Fibroblast of lung (primary cell): ENCODE results near the gene ELP4. TPM values are rescaled to one million over a fixed set of nuclear protein-coding genes. Genes with fewer than 3 reads are reported as not detected.

Source experiments
- DNase-seq, 2 donors: peaks; one replicate each; pipeline versions ENCODE4 v3.0.0 to v3.0.0-alpha.2; 2010; ENCODE audit warnings: low read depth in 2 of 2
- H2AFZ ChIP-seq: 2 replicates; pipeline ENCODE4 v1.5.1; 2012; ENCODE audit warnings: low read length, control low read depth, inconsistent platforms
- H3K27ac ChIP-seq: 2 replicates; pipeline ENCODE4 v1.5.1; 2011; ENCODE audit warnings: low read length, control low read depth; ENCODE audit not compliant: insufficient read depth
- H3K27me3 ChIP-seq: 2 replicates; pipeline ENCODE4 v1.5.1; 2011; ENCODE audit warnings: mild to moderate bottlenecking, low read length; ENCODE audit not compliant: control insufficient read depth, insufficient read depth
- H3K36me3 ChIP-seq: 2 replicates; pipeline ENCODE4 v1.5.1; 2011; ENCODE audit warnings: low read length; ENCODE audit not compliant: control insufficient read depth, insufficient read depth
- H3K4me1 ChIP-seq: 2 replicates; pipeline ENCODE4 v1.5.1; 2011; ENCODE audit warnings: low read length; ENCODE audit not compliant: control insufficient read depth, insufficient read depth; ENCODE audit errors: extremely low read depth
- H3K4me2 ChIP-seq: 2 replicates; pipeline ENCODE4 v1.5.1; 2011; ENCODE audit warnings: low read length, control low read depth; ENCODE audit not compliant: insufficient read depth; ENCODE audit errors: extremely low read depth
- H3K4me3 ChIP-seq, 4 experiments: fragments of 200-600 bp in 1 of 4; sonication (generic) in 1 of 4; replicated peaks in 1 of 4; 2 replicates each; pipeline ENCODE4 v1.5.1; 2011 to 2016; ENCODE audit warnings: low read length in 4 of 4, low read depth in 3 of 4, mild to moderate bottlenecking in 3 of 4, control low read depth in 2 of 4, inconsistent platforms in 1 of 4, mixed read lengths in 1 of 4; ENCODE audit not compliant: insufficient read depth in 1 of 4; ENCODE audit errors: control extremely low read depth in 1 of 4
- H3K79me2 ChIP-seq: 2 replicates; pipeline ENCODE4 v1.5.1; 2012; ENCODE audit warnings: mild to moderate bottlenecking, low read length, inconsistent platforms; ENCODE audit not compliant: control insufficient read depth, insufficient read depth
- H3K9ac ChIP-seq: 2 replicates; pipeline ENCODE4 v1.5.1; 2011; ENCODE audit warnings: mild to moderate bottlenecking, low read length, control low read depth; ENCODE audit not compliant: insufficient read depth
- H3K9me3 ChIP-seq: 2 replicates; pipeline ENCODE4 v1.5.1; 2012; ENCODE audit warnings: low read depth, low read length; ENCODE audit not compliant: control insufficient read depth, insufficient read depth
- H4K20me1 ChIP-seq: 2 replicates; pipeline ENCODE4 v1.5.1; 2011; ENCODE audit warnings: low read length; ENCODE audit not compliant: control insufficient read depth, insufficient read depth; ENCODE audit errors: extremely low read depth
- EZH2 ChIP-seq: IDR thresholded peaks from 2 replicates; pipeline ENCODE4 v1.5.1; 2012; ENCODE audit warnings: low read length, control low read depth, mild to moderate bottlenecking; ENCODE audit errors: missing control alignments
- polyA plus RNA-seq, 2 donors: library from polyadenylated mRNA; depleted of rRNA in 1 of 2; stranded (reverse) in 1 of 2; unstranded in 1 of 2; fragments of >200 nt; gene quantifications; 2 replicates each; pipeline ENCODE4 v1.2.1, GENCODE V29; 2011 to 2012; ENCODE audit warnings: missing spikeins in 1 of 2
- total RNA-seq: library from RNA; depleted of rRNA; stranded (reverse); fragments of >200 nt; gene quantifications from 2 replicates; pipeline ENCODE4 v1.2.1, GENCODE V29; 2014
- TF ChIP-seq, protein P1 (sequence below), 2 donors: IDR thresholded peaks in 1 of 2; conservative IDR thresholded peaks in 1 of 2; 1 replicate in 1 of 2; 2 replicates in 1 of 2; pipeline ENCODE4 v1.5.1; 2011 to 2012; ENCODE audit warnings: low read length in 2 of 2, control low read depth in 1 of 2, inconsistent platforms in 1 of 2, low read depth in 1 of 2, mild to moderate bottlenecking in 1 of 2

The ELP4 gene
- total and polyA plus RNA-seq, 2 donors (not counting 1 experiment from before 2014, with no cell fraction given) = 11.7 to 13.1 TPM

DNA sequence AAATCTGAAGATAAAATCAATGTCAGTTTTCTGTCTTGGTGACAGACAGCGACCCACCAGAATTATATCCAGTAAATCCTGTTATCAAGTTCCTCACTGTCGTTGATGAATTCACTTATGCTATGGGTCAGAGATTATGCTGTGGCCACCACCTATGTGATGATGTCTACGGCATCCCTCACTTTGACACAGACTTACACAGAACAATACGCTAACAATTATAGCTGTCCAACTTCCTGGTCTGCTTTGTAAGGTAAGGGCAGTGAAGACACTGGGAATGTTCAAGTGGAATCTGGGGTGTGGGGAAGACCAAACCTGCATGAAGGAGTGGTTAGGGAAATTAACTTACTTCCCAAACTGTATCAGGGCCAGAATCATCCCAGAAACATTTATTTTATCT is 320.8 kb downstream of the ELP4 start:
- Histone ChIP-seq H3K9me3 (no peaks in the 10 kb centered on the region), H4K20me1 (no peaks in the 10 kb centered on the region), H3K27ac (no peak overlapping the region), H3K36me3 (no peaks in the 10 kb centered on the region), H3K4me1 (no peaks in the 10 kb centered on the region), H3K4me3 (no peak overlapping the region), H2AFZ (no peak overlapping the region), H3K4me2 (no peak overlapping the region), H3K27me3 (peaks cover 45% of the 10 kb centered on the region), H3K79me2 (no peaks in the 10 kb centered on the region), H3K9ac (no peak overlapping the region)
- TF ChIP-seq EZH2 = no peak
- TF ChIP-seq, protein P1, sequence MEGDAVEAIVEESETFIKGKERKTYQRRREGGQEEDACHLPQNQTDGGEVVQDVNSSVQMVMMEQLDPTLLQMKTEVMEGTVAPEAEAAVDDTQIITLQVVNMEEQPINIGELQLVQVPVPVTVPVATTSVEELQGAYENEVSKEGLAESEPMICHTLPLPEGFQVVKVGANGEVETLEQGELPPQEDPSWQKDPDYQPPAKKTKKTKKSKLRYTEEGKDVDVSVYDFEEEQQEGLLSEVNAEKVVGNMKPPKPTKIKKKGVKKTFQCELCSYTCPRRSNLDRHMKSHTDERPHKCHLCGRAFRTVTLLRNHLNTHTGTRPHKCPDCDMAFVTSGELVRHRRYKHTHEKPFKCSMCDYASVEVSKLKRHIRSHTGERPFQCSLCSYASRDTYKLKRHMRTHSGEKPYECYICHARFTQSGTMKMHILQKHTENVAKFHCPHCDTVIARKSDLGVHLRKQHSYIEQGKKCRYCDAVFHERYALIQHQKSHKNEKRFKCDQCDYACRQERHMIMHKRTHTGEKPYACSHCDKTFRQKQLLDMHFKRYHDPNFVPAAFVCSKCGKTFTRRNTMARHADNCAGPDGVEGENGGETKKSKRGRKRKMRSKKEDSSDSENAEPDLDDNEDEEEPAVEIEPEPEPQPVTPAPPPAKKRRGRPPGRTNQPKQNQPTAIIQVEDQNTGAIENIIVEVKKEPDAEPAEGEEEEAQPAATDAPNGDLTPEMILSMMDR (conservative IDR thresholded peaks at IDR 0.05 in 1 of 2, IDR thresholded peaks at IDR 0.05 in 1 of 2; ENCODE audit: low read depth in 1 of 2, low read length in 2 of 2) = no peak
- no peak for DNase-seq

DNA sequence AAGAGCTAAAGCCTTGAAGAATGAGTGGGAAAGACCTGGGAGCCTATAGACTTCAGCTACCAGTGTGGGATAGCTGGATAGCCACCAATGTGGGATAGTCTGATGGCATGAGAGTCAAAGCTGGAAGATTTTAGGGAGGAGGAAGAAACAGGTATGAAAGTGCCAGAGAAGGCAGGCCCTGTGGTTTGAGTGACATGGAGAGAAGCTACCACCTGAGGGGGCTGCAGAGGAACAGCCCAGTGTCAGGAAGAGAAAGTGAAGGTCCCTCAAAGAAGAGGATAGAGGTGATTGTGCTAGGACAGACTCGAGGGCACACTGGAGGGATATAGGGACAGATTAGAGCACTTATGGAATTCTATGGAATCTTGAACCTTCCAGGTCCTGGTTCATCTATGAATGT is 324.7 kb downstream of the ELP4 start:
- H3K79me2 ChIP-seq = no peaks in the 10 kb centered on the region
- H3K36me3 ChIP-seq = no peaks in the 10 kb centered on the region
- no peak overlapping the region for H3K4me3 ChIP-seq
- H3K27me3 ChIP-seq = peaks cover 30% of the 10 kb centered on the region
- H3K4me2 ChIP-seq = no peak overlapping the region
- TF ChIP-seq EZH2 = no peak
- TF ChIP-seq, protein P1 (conservative IDR thresholded peaks at IDR 0.05 in 1 of 2, IDR thresholded peaks at IDR 0.05 in 1 of 2; ENCODE audit: low read depth in 1 of 2, low read length in 2 of 2) = no peak
- H2AFZ ChIP-seq = no peak overlapping the region
- no peaks in the 10 kb centered on the region for H3K9me3 ChIP-seq
- H4K20me1 ChIP-seq = no peaks in the 10 kb centered on the region
- no peak for DNase-seq
- no peaks in the 10 kb centered on the region for H3K4me1 ChIP-seq
- no peak overlapping the region for H3K27ac ChIP-seq
- H3K9ac ChIP-seq = no peak overlapping the region

Other genes with a start within 250 kb of the ELP4 start
- under 0.01 and 0.17 TPM in 2 replicates for gene DCDC1, start 140.0 kb upstream of the ELP4 start, total RNA-seq
- 0.02 and 0.05 TPM in 2 replicates for gene DCDC1, start 140.0 kb upstream of the ELP4 start, polyA plus RNA-seq
- gene DNAJC24, start 139.9 kb upstream of the ELP4 start, total RNA-seq = 14.6 and 19.2 TPM in 2 replicates
- 11.2 and 13.3 TPM in 2 replicates for gene DNAJC24, start 139.9 kb upstream of the ELP4 start, polyA plus RNA-seq
- 5.4 and 10.2 TPM in 2 replicates for gene IMMP1L, start 145 bp upstream of the ELP4 start, total RNA-seq
- gene IMMP1L, start 145 bp upstream of the ELP4 start, polyA plus RNA-seq = 22.2 and 24.8 TPM in 2 replicates